HepG2 (cell line): ENCODE measurements around the gene PERP. TPM values are rescaled to one million over a fixed set of nuclear protein-coding genes. Genes with fewer than 3 reads are reported as not detected.
A peak's percentile ranks its signal among the peaks of the same experiment; 100 is the strongest.

Experiments
- ATF2 ChIP-seq: sonication (generic); formaldehyde crosslinking; IDR thresholded peaks from 2 replicates; pipeline ENCODE4 v1.4.0; 2020; ENCODE audit warnings: missing genetic modification reagents
- ATF4 ChIP-seq, 2 experiments: fragments of 450-650 bp in 1 of 2; sonication (generic) in 1 of 2; formaldehyde crosslinking; IDR thresholded peaks; 2 replicates each; pipeline versions ENCODE4 v1.5.0 to v1.8.0; 2020 to 2022; ENCODE audit warnings: mild to moderate bottlenecking in 1 of 2, missing genetic modification reagents in 1 of 2
- CBX5 ChIP-seq: sonication (generic); formaldehyde crosslinking; IDR thresholded peaks from 2 replicates; pipeline ENCODE4 v1.4.0; 2020; ENCODE audit warnings: missing genetic modification reagents, borderline replicate concordance
- HMG20B ChIP-seq: conservative IDR thresholded peaks from 2 replicates; pipeline ENCODE4 v1.6.1; 2016; ENCODE audit warnings: missing genetic modification reagents, missing compliant biosample characterization
- IKZF5 ChIP-seq: IDR thresholded peaks from 2 replicates; pipeline ENCODE4 v1.6.1; 2018; ENCODE audit warnings: missing genetic modification reagents, mild to moderate bottlenecking, missing compliant biosample characterization
- PRPF4 ChIP-seq: fragments of 200-400 bp; formaldehyde crosslinking; IDR thresholded peaks from 2 replicates; pipeline ENCODE4 v1.6.1; 2016; ENCODE audit warnings: low read length, low read depth; ENCODE audit not compliant: poor library complexity, severe bottlenecking
- REST ChIP-seq, 2 experiments: IDR thresholded peaks; 2 replicates each; pipeline ENCODE4 v1.6.1; 2011 to 2012; ENCODE audit warnings: low read length in 2 of 2, borderline replicate concordance in 1 of 2, low read depth in 1 of 2, mild to moderate bottlenecking in 1 of 2, moderate library complexity in 1 of 2
- RXRB ChIP-seq: IDR thresholded peaks from 2 replicates; pipeline ENCODE4 v1.6.1; 2016; ENCODE audit warnings: borderline replicate concordance, missing genetic modification reagents, missing compliant biosample characterization
- SOX13 ChIP-seq, 3 experiments: fragments of 450-650 bp in 1 of 3; sonication (generic) in 1 of 3; formaldehyde crosslinking in 1 of 3; IDR thresholded peaks in 2 of 3; conservative IDR thresholded peaks in 1 of 3; 2 replicates each; pipeline versions ENCODE4 v1.5.0 to v1.6.1; 2016 to 2020; ENCODE audit warnings: antibody characterized with exemption in 1 of 3, mild to moderate bottlenecking in 1 of 3, missing compliant biosample characterization in 1 of 3, missing genetic modification reagents in 1 of 3, moderate library complexity in 1 of 3
- THAP11 ChIP-seq: IDR thresholded peaks from 2 replicates; pipeline ENCODE4 v1.6.1; 2016; ENCODE audit warnings: missing biosample characterization, missing genetic modification reagents
- ZGPAT ChIP-seq: IDR thresholded peaks from 2 replicates; pipeline ENCODE4 v1.6.1; 2016; ENCODE audit warnings: mild to moderate bottlenecking
- ZNF441 ChIP-seq: sonication (generic); formaldehyde crosslinking; IDR thresholded peaks from 2 replicates; pipeline ENCODE4 v1.7.0; 2021; ENCODE audit warnings: missing genetic modification reagents, borderline replicate concordance
- ZNF496 ChIP-seq: sonication (generic); formaldehyde crosslinking; IDR thresholded peaks from 2 replicates; pipeline ENCODE4 v1.8.1; 2023; ENCODE audit warnings: mild to moderate bottlenecking, moderate library complexity, missing genetic modification reagents; ENCODE audit not compliant: insufficient replicate concordance
- ZNF562 ChIP-seq: sonication (generic); formaldehyde crosslinking; IDR thresholded peaks from 2 replicates; pipeline ENCODE4 v1.8.0; 2022; ENCODE audit warnings: missing genetic modification reagents, borderline replicate concordance
- ZNF614 ChIP-seq: IDR thresholded peaks from 2 replicates; pipeline ENCODE4 v1.6.1; 2018; ENCODE audit warnings: missing biosample characterization, missing genetic modification reagents, inconsistent platforms, borderline replicate concordance
- ZNF709 ChIP-seq: sonication (generic); formaldehyde crosslinking; IDR thresholded peaks from 2 replicates; pipeline ENCODE4 v1.5.0; 2020; ENCODE audit warnings: mild to moderate bottlenecking, missing genetic modification reagents
- ZNF780A ChIP-seq: sonication (generic); formaldehyde crosslinking; IDR thresholded peaks from 2 replicates; pipeline ENCODE4 v1.8.0; 2022; ENCODE audit warnings: mild to moderate bottlenecking, missing genetic modification reagents, moderate library complexity
- ZNF850 ChIP-seq: sonication (generic); formaldehyde crosslinking; conservative IDR thresholded peaks from 2 replicates; pipeline ENCODE4 v1.9.0; 2021; ENCODE audit warnings: mild to moderate bottlenecking, missing genetic modification reagents
- polyA plus RNA-seq, 8 experiments: library from polyadenylated mRNA; depleted of rRNA in 3 of 8; stranded (reverse) in 7 of 8; unstranded in 1 of 8; fragments of >200 nt; fragmentation: Illumina TruSeq in 4 of 8; extraction: Trizol in 4 of 8; gene quantifications; 2 replicates each; pipeline versions ENCODE4 v1.2.1 to v1.2.3, GENCODE V29; 2011 to 2016; ENCODE audit warnings: low read depth in 4 of 8, missing spikeins in 1 of 8, mixed read lengths in 1 of 8; ENCODE audit not compliant: insufficient read depth in 1 of 8
- total RNA-seq, 5 experiments: library from RNA; depleted of rRNA; stranded (reverse); fragments of >200 nt; fragmentation: Illumina TruSeq; extraction: Trizol; gene quantifications; 2 replicates each; pipeline ENCODE4 v1.2.3, GENCODE V29; 2016; ENCODE audit warnings: low read depth in 1 of 5

The PERP gene
- total and polyA plus RNA-seq, 2 of the 13 experiments (the other 11 are each of a cell fraction or from before 2014, with no cell fraction given), result 26.0 to 53.0 TPM

- TF ChIP-seq ZGPAT (peak; percentile 40), ZNF614 (0 out of 2 replicates have a peak, but pooled peaks have one; percentile 15), SOX13 (IDR thresholded peaks at IDR 0.05) (no peak), SOX13 (CRISPR knock-in tag; conservative IDR thresholded peaks at IDR 0.05 in 1 of 2, IDR thresholded peaks at IDR 0.05 in 1 of 2) (peak in 1 of 2 experiments; percentile 18; a peak in 1 of 4 replicates), ZNF562 (CRISPR knock-in tag) (no peak), CBX5 (CRISPR knock-in tag) (0 out of 2 replicates have a peak, but pooled peaks have one; percentile 47), RXRB (CRISPR knock-in tag) (peak; percentile 46; the same call in 1 of the 2 replicates), HMG20B (CRISPR knock-in tag) (no peak), ATF2 (CRISPR knock-in tag) (peak; percentile 17; the same call in 1 of the 2 replicates), ZNF709 (CRISPR knock-in tag) (0 out of 2 replicates have a peak, but pooled peaks have one; percentile 56), ZNF850 (CRISPR knock-in tag) (0 out of 2 replicates have a peak, but pooled peaks have one; percentile 54), THAP11 (CRISPR knock-in tag) (0 out of 2 replicates have a peak, but pooled peaks have one; percentile 22), IKZF5 (CRISPR knock-in tag) (peak; percentile 58; the same call in 1 of the 2 replicates), ZNF441 (CRISPR knock-in tag) (0 out of 2 replicates have a peak, but pooled peaks have one; percentile 35), ZNF780A (no peak), ATF4 (CRISPR knock-in tag; IDR thresholded peaks at IDR 0.05) (no peak), PRPF4 (no peak), REST (IDR thresholded peaks at IDR 0.05; ENCODE audit: borderline replicate concordance in 1 of 2, low read depth in 1 of 2, low read length in 2 of 2) (no peak), ZNF496 (CRISPR knock-in tag) (no peak)
Observed at GRCh38 chr6:138115877-138116660, 8.8 kb upstream of the PERP start (continued).
